ENCODE measurements around the gene EEF2K.

EEF2K gene

DNA sequence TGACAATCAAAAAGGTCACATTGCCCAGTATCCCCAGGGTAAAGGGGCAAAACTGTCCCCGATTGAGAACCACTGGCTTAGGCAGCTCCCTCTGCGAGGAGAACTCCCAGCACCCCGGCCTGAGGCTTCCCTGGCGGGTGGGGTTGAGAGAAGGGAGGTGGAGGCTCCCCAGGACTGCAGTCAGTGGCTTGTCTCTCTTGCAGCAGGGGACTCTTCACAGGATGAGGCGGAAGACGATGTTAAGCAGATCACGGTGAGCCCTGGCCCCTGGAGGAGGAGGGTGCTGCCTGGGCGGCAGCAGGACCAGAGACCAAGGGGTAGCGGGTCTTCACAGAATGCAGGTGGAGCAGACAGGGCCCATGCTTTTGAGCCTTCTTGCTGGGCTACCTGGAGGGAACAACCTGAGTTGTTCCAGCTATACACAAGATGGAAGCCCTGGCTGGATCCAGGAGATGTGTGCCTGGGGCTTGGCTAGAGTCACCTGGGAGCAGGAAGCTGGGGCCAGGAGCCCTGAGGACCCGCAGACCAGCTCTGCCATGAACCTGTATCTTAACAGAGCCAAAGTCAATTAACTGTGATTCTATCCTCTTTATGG, 107.9 kb downstream of the EEF2K start:
- DNase-seq (ENCODE audit: insufficient read length, low spot score) (no peak), FAIRE-seq (no peak)

DNA sequence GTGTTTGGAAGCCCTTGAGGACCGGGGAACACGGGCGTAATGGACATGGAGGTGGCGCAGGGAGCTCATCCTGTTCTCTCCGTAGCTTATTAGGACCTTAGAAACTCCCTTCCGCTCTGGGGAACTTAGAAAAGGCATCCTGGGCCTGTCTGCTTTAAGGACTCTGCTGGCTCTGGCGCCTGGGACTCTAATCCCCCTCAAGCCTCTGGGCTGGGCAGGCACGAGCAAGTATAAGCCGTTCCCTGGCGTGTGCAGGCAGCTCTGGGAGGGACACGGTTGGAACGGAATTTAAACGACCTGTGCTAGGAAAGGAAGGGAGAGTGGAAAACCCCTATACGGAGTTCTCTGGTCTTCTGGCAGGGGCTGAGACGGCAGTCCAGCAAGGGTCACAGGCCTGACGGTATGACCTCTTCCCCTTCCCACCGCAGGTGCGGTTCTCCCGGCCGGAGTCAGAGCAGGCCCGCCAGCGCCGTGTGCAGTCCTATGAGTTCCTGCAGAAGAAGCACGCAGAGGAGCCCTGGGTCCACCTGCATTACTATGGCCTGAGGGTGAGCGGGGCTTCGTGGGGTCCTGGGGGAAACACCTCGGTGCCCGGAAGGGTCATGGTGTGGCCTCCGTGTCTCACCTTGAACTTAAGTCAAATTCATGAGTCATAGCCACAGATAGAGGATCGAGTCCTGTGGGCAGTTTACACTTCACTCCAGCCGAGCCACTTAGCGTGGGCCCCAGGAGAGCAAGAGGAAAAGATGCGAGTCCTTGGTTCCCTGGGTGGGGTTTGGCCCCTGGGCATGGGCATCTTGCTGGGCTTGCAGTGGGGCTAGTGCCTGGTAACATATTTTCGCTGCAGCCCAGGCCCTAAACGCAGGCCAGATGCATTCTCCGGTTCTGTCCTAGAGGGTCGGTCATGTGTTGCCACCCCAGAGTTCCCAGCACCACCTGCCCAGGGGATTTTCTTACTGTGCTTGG, 108.9 kb downstream of the EEF2K start:
- DNase-seq (ENCODE audit: insufficient read length, low spot score) = no peak
- FAIRE-seq = no peak

DNA sequence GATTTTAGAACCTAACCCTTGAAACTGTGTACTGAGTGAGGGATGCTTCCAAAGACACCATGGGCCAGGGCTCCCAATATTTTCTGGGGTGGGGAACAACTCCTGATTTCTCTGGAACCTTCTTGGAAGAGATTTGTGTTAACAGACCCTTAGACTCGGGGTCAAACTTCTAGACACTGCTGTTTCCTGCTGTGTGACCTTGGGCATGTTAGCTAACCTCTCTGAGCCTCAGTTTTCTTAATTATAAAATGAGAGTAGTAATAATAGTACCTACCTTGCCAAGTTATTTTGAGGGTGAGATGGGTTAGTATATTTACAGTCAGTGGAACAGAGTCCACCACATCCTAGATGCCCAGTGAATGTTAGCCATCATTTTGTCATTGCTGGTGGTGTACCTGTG, 109.9 kb downstream of the EEF2K start:
- no peak for DNase-seq (ENCODE audit: insufficient read length, low spot score)
- FAIRE-seq = no peak

DNA sequence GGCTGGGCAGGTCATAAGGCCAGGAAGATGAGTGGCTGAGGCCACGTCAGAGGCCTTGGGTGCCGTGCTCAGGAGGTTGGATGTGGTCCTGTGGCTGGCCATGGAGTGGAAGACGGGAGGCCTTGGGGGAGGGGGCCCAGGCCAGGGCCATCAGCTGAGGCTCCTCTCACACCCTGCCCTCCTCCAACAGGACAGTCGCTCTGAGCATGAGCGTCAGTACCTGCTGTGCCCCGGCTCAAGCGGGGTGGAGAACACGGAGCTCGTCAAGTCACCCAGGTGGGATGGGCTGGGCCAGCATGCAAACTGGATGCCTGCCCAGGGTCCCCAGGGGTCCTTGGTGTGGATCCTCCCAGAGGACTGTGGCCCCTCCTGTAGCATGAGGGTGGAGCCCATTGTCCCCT, 110.3 kb downstream of the EEF2K start:
- DNase-seq (ENCODE audit: insufficient read length, low spot score) (no peak), FAIRE-seq (no peak)

DNA sequence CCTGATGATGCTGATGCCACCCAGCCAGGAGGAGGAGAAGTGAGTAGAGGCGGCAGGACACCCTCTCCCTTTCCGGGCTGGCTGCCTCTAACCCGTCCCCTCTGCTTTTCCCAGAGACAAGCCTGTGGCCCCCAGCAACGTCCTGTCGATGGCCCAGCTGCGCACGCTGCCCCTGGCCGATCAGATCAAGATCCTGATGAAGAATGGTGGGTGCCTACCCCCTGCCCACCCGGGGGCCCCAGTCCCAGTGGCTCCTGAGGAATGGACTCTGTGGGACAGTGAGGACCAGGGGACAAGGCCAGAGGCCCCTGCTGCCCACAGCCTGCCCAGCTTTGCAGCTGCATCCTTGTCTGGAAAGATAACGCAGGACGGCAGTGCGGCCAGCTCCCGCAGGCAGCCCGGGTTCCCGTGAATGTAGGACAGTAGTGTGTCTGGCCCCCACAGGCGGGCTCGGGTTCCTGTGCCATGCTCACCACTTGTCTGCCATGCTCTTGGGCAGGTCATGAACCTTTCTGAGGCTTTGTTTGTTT, 111.0 kb downstream of the EEF2K start:
- no peak for FAIRE-seq
- DNase-seq (ENCODE audit: insufficient read length, low spot score) = no peak

DNA sequence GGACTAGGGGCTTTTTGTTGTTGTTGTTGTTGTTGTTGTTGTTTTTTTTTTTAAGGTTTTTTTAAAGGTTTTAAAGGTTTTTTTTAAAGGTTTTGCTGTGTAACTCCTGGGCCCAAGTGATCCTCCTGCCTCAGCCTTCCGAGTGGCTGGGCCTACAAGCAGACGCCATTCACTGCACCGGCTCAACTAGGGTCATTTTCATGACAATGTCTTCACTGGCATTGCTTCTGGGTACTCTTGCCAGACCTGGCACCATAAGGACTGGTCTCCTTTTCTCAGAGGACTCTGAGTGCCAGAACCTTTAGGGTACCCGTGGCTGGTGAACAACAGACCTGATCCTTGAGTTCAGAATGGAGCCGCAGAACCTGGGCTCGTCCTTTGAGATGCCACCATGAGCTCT, 111.5 kb downstream of the EEF2K start:
- DNase-seq (ENCODE audit: insufficient read length, low spot score) (no peak), FAIRE-seq (no peak)

DNA sequence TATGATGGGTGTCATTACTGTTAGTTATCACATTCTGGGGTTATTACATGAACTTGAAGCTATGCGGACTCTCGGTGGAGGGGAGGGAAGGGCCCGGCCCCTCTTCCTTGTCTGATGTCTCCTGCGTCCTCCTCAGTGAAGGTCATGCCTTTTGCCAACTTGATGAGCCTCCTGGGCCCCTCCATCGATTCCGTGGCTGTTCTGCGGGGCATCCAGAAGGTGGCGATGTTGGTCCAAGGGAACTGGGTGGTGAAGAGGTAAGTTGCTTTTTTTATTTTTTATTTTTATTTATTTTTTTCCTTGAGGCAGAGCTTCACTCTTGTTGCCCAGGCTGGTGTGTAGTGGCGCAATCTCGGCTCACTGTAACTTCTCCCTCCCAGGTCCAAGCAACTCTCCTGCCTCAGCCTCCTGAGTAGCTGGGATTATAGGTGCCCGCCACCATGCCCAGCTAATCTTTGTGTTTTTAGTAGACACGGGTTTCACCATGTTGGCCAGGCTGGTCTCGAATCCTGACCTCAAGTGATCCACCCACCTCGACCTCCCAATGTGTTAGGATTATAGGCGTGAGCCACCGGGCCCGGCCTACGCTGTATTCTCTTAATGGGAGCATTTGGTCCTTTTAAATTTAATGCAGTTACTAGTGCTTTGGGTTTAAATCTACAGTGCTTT, 112.7 kb downstream of the EEF2K start:
- FAIRE-seq (no peak), DNase-seq (ENCODE audit: insufficient read length, low spot score) (peak; percentile 27)

DNA sequence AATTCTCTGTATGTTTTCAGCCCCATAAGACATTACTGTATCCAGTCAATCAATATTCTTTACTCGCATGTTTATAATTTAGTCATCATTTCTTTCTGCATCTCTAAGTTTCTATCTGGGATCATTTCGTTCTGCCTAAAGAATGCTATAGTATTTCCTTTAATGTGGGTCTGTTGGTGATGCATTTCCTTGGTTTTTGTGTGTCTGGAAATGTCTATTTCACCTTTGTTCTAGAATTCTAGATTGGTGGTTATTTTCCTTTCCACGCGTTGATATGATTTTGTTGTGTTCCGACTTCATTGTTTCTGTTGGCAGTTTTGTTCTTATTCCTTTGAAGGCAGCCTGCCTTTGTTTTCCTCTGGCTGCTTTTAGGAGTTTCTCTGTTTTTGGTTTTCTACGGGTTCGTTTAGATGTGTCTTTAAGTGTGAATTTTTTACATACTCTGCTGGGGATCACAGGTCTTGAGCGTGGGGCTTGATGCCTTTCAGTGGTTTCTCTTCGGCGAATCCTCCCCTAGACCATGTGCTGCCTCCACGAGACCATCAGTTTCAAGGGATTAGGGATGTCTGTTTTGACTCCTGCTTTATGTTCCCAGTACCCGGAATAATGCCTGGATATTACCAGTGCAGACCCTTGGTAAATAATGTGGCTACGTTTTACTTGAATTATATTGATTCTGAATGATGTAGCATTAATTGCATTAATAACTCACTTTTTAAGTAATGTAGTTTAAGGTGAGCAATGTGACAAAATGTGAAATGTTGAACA, 114.7 kb downstream of the EEF2K start:
- DNase-seq (ENCODE audit: insufficient read length, low spot score) (no peak), FAIRE-seq (no peak)

DNA sequence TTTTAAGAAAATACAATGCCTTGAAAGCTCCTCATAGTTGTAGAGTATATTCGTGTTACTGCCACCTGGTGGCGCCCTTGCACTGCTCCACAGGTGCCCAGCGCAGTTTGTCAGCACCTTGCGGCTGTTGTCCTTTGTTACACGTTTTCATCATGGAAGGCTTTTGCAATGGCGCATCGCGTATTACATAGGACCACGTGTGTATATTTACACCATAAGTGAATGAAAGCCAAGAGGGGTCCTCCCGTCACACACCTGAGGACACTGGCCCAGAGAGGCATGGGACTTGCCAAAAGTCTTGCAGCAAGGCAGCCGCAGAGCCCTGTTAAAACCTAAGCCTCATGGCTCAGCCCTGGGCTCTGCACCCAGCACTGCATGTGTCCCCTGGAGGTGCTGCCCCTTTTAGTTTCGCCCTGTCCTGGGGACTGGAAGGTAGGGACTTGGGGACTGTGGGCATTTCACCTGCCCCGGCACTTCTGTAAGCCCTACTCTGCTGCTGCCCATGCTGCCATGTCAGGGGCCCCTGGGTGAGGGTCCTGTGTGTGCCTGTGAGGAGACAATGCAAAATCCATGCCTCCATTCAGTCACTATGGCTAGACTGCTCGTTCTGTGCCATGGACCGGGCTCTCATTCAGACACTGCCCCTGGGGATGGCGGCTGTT, 115.4 kb downstream of the EEF2K start:
- peak; percentile 63 for DNase-seq (ENCODE audit: insufficient read length, low spot score)

DNA sequence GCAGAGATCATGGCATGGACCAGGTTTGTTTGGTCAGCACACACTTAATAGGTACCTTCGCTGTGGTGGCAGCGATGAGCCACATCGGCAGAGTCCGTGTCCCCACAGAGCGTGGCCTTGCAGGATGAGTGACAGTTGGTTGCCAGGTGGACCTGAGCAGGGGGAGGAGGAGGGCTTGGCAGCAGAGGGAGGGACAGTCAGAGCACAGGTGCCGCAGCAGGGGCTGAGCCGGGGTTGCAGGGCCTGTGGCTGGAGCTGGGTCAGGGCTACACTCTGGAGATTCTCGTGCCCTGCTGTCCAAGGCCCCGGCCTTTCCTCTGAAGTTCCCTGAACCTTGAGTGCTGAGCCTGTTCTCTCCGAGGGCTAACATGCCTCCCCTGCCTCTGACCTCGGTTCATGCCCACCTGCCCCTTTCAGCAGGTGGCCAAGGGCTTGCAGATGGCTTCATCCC, 116.0 kb downstream of the EEF2K start:
- FAIRE-seq (no peak), DNase-seq (ENCODE audit: insufficient read length, low spot score) (no peak)

More for the DNA sequence above, 115.4 kb downstream of the EEF2K start:
- peak; percentile 54 for FAIRE-seq

DNA sequence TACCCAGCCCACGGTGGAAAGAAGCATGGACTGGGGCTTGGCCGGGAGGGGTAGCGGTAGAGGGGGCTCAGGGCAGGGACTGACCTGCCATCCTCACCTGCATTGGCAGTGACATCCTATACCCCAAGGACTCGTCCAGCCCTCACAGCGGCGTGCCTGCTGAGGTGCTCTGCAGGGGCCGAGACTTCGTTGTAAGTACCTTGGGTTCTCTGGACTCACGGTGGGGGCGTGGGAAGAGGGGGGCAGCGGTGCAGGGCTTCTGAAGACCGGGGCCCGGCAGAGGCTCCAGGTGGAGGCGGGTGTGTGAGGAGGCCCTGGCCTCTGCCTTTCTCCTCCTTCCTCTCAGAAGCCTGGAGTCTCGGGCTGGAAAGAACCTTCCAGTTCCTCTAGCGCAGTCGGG, 116.7 kb downstream of the EEF2K start:
- DNase-seq (ENCODE audit: insufficient read length, low spot score) (no peak), FAIRE-seq (no peak)

DNA sequence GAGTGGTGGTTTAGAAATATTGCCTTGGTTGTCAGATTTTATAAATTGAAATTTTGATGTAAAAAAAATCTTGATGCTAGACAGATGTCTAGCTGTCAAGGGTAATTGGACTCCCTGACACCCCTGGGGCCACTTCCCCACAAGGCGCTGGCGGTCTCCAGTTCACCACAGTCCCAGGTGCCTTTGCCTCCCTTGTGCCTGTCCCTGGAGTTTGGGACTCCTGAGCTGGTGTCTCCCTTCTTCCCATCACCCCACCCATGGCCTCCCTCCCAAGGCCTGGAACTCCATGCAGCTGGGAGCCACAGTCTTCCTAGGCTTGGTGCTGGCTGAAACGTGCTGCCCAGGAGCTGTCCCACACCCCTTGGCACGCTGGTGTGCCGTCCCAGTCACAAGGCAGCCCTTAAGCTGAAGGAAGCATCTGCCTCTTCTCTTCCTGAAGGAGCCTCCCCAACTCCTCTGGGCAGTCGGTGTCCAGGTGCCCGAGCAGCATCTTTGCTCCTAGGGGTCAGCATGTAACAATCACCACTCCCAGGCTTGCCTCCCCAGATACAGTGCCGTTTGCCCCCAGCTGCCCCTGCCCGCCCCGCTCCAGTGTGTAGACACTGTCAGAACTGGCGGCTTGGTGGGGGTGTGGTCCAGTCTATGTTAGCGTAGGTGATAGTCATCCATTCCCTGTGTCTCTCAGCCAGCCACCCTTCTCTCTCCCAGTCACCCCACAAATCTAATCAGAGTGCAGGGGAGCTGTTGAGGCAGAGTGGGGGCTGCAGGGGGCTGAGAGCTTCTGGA, 117.3 kb downstream of the EEF2K start:
- DNase-seq (ENCODE audit: insufficient read length, low spot score) = no peak
- FAIRE-seq = no peak

DNA sequence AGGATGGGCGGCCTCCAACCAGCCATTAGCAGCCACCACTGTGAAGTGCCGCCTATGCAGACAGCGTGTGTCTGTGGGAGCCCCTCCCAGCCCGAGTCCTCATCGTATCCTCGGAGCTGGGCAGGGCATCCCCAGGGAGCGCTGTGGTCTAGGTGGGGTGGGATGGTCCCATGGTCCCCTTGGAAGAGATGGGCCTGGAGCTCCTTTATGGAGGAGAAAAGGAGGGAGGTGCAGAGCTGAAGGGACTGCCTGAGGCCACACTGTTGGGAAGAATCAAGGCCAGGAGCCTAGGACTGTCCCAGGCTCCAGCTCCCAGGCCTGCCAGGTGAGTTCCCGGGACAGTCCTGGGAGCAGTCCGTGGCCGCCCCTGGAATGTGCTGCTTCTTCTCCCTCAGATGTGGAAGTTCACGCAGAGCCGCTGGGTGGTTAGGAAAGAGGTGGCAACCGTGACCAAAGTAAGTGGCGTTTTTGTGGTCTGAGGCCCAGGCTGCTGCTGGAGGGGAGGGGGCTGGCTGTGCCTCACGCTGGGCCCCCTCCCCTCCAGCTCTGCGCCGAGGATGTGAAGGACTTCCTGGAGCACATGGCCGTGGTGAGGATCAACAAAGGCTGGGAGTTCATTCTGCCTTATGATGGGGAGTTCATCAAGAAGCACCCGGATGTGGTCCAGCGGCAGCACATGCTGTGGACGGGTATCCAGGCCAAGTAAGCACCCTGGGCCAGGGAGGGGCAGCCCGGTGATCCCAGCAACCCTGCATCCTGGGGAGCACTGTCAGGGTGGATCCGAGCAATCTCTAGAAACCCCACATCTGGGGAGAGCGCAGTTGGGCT, 118.1 kb downstream of the EEF2K start:
- FAIRE-seq = no peak
- no peak for DNase-seq (ENCODE audit: insufficient read length, low spot score)

DNA sequence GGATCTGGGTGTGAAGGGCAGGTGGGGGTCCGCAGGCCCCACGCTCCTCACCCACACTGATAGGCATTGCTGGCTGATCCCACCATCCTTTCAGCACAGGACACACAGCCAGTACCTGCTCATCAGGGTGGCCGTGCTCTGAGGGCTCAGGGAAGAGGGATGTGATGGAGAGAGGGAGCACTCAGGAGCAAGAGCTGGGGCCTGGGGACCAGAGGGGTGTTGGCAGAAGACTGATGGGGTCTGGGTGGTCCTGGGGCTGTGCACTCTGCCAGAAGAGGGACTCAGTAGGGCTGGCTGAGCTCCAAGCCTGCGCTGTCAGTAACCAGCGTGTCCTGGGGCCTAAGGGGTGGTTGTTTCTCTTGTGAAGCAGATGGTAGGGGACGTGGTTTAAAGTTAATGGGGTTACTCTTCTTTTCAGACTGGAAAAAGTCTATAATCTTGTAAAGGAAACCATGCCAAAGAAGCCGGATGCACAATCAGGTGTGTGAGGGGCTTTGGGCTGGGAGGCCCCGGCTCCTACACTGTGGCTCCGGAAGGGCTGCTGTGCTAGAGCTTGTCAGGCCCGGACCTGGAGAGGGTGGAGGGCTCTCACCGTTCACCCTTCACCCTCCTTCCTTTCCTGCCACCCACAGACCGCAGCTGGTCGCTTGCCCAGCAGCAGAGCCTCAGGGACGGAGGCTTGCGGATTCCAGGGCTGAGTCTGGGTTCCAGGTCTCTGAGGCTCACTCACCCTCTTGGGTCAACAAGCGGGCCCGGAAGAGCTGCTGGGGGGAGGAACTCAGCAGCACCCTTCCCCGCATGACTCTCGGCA, 118.9 kb downstream of the EEF2K start:
- FAIRE-seq (no peak), DNase-seq (ENCODE audit: insufficient read length, low spot score) (no peak)

DNA sequence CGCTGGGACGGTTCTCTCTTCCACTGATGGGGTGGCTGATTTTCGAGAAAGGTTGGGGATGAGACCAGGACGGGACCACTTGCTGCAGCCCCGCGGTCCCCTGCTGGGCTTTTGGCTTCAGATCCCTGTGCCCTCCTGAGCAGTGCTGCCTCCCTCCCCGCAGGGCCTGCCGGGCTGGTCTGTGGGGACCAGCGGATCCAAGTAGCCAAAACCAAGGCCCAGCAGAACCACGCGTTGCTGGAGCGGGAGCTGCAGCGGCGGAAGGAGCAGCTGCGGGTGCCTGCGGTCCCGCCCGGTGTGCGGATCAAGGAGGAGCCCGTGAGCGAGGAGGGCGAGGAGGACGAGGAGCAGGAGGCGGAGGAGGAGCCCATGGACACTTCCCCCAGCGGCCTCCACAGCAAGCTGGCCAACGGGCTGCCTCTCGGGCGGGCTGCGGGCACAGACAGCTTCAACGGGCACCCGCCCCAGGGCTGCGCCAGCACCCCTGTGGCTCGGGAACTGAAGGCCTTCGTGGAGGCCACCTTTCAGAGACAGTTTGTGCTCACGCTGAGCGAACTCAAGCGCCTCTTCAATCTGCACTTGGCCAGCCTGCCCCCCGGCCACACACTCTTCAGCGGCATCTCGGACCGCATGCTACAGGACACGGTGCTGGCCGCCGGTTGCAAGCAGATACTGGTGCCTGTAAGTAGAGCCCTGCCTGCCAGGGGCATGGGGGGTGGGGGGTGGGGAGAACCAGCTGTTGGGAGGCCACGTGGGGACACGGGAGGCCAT, 119.7 kb downstream of the EEF2K start:
- DNase-seq (ENCODE audit: insufficient read length, low spot score) (no peak), FAIRE-seq (no peak)

DNA sequence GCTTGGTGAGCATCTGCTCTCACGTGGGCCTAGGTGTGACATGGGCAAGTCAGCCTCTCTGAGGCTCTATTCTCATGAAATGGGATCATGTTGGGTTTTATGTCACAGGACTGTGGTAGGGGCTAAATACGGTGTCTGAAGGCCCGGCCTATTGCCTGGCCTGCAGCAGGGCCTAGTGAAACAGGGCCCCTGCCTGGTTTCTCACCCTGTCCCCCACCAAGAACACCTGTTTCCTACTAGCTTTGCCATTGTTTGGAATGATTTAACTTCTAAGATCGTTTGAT, 120.2 kb downstream of the EEF2K start:
- FAIRE-seq (no peak), DNase-seq (ENCODE audit: insufficient read length, low spot score) (no peak)

All from HTR-8/SVneo (cell line).